ENCODE measurements around the gene SERPINI1. TPM values are rescaled to one million over a fixed set of nuclear protein-coding genes. Genes with fewer than 3 reads are reported as not detected.
A peak's percentile ranks its signal among the peaks of the same experiment; 100 is the strongest.

SERPINI1 gene
- total RNA-seq, 4 donors from 2014 or later = 0.70 to 2.7 (median 2.2) TPM

DNA sequence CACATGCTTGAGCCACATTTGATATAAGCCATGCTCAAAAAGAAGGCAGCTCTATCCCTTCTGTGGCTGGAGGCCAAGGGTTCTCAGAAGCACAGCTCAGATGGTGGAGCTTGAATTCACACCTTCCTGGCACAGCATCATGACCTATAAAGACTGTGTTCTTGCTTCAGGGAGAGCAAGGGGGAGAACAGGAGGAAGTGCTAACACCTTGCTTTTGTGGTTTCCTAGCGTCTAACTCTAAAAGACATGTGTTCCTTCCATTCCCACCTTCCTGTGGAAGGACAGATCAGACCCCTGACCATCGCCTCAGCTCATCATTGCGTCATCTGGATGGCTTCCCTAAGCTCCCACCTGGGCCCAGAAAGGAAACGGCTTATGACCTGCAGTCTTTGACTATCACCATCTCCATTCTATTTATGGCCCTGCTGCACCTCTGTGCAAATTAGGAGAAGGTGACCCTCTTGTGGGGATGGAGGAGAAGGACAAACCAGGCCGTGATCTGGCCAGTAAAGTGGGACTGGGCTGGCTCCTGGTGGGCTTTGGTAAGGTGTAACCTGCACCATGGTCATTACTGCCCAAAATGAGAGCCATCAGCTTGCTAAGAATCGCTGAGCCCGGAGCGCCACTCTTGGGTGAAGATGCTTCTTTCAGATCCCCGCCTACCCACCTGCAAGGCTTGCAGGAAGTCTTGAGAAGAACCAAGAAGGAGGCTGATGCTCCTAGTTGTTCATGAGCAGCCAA lies 128.5 kb downstream of the SERPINI1 start:
- Histone ChIP-seq H3K27ac (peak overlapping the region; percentile 48 to 72 (median 67)), H3K4me3 (no peak overlapping the region), H3K4me1 (peaks cover 2 to 11% of the 10 kb centered on the region in 2 donors), H3K36me3 (no peaks in the 10 kb centered on the region), H3K27me3 (no peaks in the 10 kb centered on the region), H3K9me3 (no peaks in the 10 kb centered on the region)
- intact Hi-C loops (cut with DNase I; ENCODE audit: low total_unique reads) (no loop called here), in situ Hi-C loops (cut with MboI; ENCODE audit: low sequenced_read_pairs in 4 of 4) (no loop called here)
- DNase-seq (no peak), ATAC-seq (no peak)
- TF ChIP-seq, protein P1, sequence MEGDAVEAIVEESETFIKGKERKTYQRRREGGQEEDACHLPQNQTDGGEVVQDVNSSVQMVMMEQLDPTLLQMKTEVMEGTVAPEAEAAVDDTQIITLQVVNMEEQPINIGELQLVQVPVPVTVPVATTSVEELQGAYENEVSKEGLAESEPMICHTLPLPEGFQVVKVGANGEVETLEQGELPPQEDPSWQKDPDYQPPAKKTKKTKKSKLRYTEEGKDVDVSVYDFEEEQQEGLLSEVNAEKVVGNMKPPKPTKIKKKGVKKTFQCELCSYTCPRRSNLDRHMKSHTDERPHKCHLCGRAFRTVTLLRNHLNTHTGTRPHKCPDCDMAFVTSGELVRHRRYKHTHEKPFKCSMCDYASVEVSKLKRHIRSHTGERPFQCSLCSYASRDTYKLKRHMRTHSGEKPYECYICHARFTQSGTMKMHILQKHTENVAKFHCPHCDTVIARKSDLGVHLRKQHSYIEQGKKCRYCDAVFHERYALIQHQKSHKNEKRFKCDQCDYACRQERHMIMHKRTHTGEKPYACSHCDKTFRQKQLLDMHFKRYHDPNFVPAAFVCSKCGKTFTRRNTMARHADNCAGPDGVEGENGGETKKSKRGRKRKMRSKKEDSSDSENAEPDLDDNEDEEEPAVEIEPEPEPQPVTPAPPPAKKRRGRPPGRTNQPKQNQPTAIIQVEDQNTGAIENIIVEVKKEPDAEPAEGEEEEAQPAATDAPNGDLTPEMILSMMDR (IDR thresholded peaks at IDR 0.05 in 4 of 5, conservative IDR thresholded peaks at IDR 0.05 in 1 of 5) = no peak
- no peak for TF ChIP-seq POLR2A (IDR thresholded peaks at IDR 0.05)

- ATAC-seq = peak; percentile 39 to 56
- intact Hi-C loops (cut with DNase I; ENCODE audit: low total_unique reads) (no loop called here), in situ Hi-C loops (cut with MboI; ENCODE audit: low sequenced_read_pairs in 4 of 4) (no loop called here)
- peaks cover 2 to 11% of the 10 kb centered on the region in 2 donors for H3K4me1 ChIP-seq
- peak overlapping the region; percentile 48 to 72 (median 67) for H3K27ac ChIP-seq
- H3K4me3 ChIP-seq = peak overlapping the region in 3 of 4 donors; percentile 15 to 29 (median 26)
- no peaks in the 10 kb centered on the region for H3K27me3 ChIP-seq
- TF ChIP-seq, protein P1 (IDR thresholded peaks at IDR 0.05 in 4 of 5, conservative IDR thresholded peaks at IDR 0.05 in 1 of 5) = no peak
- TF ChIP-seq POLR2A (IDR thresholded peaks at IDR 0.05) = no peak
- no peaks in the 10 kb centered on the region for H3K9me3 ChIP-seq
- no peak for DNase-seq
- no peaks in the 10 kb centered on the region for H3K36me3 ChIP-seq
These were observed 129.0 kb downstream of the SERPINI1 start for GRCh38 chr3:167864552-167864874.

DNA sequence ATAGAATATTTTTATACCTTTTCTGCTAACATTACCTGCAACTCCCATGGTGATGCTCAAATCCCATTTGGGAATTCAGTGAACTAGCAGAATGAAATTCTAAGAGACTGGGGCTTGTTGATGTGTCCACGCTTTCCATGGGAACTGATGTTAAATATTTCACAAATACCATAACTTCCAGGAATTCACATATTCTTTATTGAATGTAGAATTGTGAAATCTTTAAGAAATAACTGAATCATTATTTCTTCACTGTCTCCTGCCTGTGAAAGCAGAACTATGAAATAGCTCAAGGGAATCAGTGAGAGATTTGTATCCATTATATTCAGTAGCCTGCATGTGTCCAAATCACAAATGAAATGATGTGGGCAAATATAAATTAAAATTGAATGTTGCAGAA lies 130.8 kb downstream of the SERPINI1 start:
- in situ Hi-C loops (cut with MboI; ENCODE audit: low sequenced_read_pairs in 4 of 4) = no loop called here

DNA sequence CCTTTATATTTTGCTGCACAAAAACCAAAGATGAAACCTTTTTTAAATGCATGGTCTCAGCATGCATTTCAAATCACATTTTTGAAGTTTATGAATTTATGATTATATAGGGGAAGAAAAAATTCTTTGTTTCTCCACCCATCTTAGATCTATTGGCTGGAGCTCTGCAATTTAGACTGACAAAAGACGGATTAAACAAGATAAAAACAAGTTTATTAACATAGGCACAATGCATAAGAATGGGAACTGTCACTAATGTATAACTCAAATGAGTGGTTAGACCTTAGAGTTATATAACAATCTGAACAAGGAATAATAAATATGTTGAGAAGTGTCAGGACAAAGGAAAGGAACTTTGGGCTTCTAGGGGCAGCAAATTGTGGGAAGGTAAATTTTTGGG lies 132.5 kb downstream of the SERPINI1 start:
- ATAC-seq (no peak), DNase-seq (no peak)
- no peaks in the 10 kb centered on the region for H3K36me3 ChIP-seq
- no peaks in the 10 kb centered on the region for H3K9me3 ChIP-seq
- TF ChIP-seq, protein P1 (IDR thresholded peaks at IDR 0.05 in 4 of 5, conservative IDR thresholded peaks at IDR 0.05 in 1 of 5) = no peak
- no peak for TF ChIP-seq POLR2A (IDR thresholded peaks at IDR 0.05)
- no peaks in the 10 kb centered on the region for H3K27me3 ChIP-seq
- H3K27ac ChIP-seq = peak overlapping the region; percentile 65 to 72 (median 68)
- intact Hi-C loops (cut with DNase I; ENCODE audit: low total_unique reads) = no loop called here
- H3K4me1 ChIP-seq = peaks cover 2 to 11% of the 10 kb centered on the region in 2 donors
- in situ Hi-C loops (cut with MboI; ENCODE audit: low sequenced_read_pairs in 4 of 4) = no loop called here
- no peak overlapping the region for H3K4me3 ChIP-seq

More for the DNA sequence above, 130.8 kb downstream of the SERPINI1 start:
- peak overlapping the region in 1 of 4 donors; percentile 26 for H3K4me3 ChIP-seq
- H3K27me3 ChIP-seq = no peaks in the 10 kb centered on the region
- intact Hi-C loops (cut with DNase I; ENCODE audit: low total_unique reads) = no loop called here
- DNase-seq (no peak), ATAC-seq (no peak)
- H3K27ac ChIP-seq = peak overlapping the region; percentile 21 to 72 (median 67)
- H3K36me3 ChIP-seq = no peaks in the 10 kb centered on the region
- H3K4me1 ChIP-seq = peaks cover 2 to 11% of the 10 kb centered on the region in 2 donors
- no peaks in the 10 kb centered on the region for H3K9me3 ChIP-seq
- TF ChIP-seq, protein P1 (IDR thresholded peaks at IDR 0.05 in 4 of 5, conservative IDR thresholded peaks at IDR 0.05 in 1 of 5) = no peak
- no peak for TF ChIP-seq POLR2A (IDR thresholded peaks at IDR 0.05)

All from gastrocnemius medialis (tissue), 4 donors.